ENCODE results near the gene SLC2A3. TPM values are rescaled to one million over a fixed set of nuclear protein-coding genes. Genes with fewer than 3 reads are reported as not detected.
"Not testable (repeated sequence)": the region's sequence is repeated elsewhere in the genome, so short reads cannot be mapped to it uniquely, and the experiment has no call there.

The SLC2A3 gene
- total RNA-seq, 8 experiments from 2014 or later: 10.3 to 110 (median 54.6) TPM

DNA sequence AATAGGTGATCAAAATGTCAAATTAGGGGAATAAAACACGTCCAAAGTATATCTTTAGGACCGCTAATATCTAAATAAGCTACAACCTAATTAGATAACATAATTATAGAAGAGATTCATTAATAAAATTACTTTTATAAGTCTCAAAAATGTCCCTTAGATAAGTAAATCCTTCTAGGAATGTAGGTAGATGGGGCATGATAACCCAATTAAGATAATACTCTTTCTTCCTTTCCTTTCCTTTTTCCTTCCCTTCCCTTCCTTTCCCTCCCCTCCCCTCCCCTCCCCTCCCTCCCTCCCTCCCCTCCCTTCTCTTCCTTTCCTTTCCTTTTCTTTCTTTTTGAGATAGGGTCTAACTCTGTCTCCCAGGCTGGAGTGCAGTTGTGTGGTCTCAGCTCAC, 11.0 kb upstream of the SLC2A3 start:
- Histone ChIP-seq H3K4me1 (replicated peaks in 1 of 2) (no peaks in the 10 kb centered on the region), H3K4me3 (no peak overlapping the region), H3K27ac (no peak overlapping the region)
- in situ Hi-C loops (cut with MboI; ENCODE audit: low pct_unique_long_range_greater_than_20kb in 2 of 9, low sequenced_read_pairs in 9 of 9, unreplicated experiment in 9 of 9): no loop called here
- 58 to 100% (median 75%) methylated on average over 1 to 2 of the region's 2 CpGs; no CpG with 5 or more reads in 3 of the 10 experiments for WGBS, 10 experiments
- no peak for ATAC-seq (replicated peaks in 6 of 8)

DNA sequence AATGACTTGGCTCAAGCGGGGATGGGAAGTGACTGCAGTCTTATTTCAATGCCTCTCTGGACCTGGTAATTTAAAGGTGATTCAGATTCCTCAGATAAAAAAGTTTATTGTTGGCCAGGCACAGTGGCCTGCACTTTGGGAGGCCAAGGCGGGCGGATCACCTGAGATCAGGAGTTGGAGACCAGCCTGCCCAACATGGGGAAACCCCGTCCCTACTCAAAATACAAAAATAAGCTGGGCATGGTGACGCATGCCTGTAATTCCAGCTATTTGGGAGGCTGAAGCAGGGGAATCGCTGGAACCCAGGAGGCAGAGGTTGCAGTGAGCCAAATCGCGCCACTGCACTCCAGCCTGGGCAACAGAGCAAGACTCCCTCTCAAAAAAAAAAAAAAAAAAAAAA, 8.8 kb upstream of the SLC2A3 start:
- 80 to 100% (median 91%) methylated on average over 1 to 7 of the region's 8 CpGs; no CpG with 5 or more reads in 2 of the 10 experiments for WGBS, 10 experiments
- ATAC-seq (replicated peaks in 6 of 8); H3K27ac ChIP-seq; H3K4me1 ChIP-seq (replicated peaks in 1 of 2); H3K4me3 ChIP-seq; in situ Hi-C loops (cut with MboI; ENCODE audit: low pct_unique_long_range_greater_than_20kb in 2 of 9, low sequenced_read_pairs in 9 of 9, unreplicated experiment in 9 of 9): not testable (repeated sequence)

DNA sequence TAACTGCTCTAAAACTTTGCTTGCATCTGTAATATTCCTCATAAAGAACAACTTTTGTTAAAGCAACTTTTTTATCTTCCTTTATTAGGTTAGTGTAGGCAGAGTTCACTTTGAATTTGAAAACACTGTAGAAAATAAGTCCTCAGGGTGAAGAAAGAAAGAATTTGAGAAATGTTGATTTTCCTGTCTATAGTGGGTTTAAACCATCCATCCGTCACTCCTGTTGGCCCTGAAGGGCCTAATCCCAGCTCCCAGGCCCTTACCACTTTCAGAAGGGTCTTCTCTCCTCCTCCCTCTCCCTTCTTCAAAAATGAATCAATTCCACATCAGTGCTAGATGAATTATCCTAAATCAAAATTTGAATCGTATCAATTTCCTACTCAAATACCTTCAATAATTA, 4.9 kb upstream of the SLC2A3 start:
- in situ Hi-C loops (cut with MboI; ENCODE audit: low pct_unique_long_range_greater_than_20kb in 2 of 9, low sequenced_read_pairs in 9 of 9, unreplicated experiment in 9 of 9): no loop called here
- H3K4me1 ChIP-seq (replicated peaks in 1 of 2): peaks cover 6 to 7% of the 10 kb centered on the region in 2 donors
- no peak overlapping the region for H3K4me3 ChIP-seq
- 83 to 100% (median 95%) methylated on average over 1 to 2 of the region's 2 CpGs; no CpG with 5 or more reads in 1 of the 10 experiments for WGBS, 10 experiments
- no peak overlapping the region for H3K27ac ChIP-seq
- ATAC-seq (replicated peaks in 6 of 8): no peak

DNA sequence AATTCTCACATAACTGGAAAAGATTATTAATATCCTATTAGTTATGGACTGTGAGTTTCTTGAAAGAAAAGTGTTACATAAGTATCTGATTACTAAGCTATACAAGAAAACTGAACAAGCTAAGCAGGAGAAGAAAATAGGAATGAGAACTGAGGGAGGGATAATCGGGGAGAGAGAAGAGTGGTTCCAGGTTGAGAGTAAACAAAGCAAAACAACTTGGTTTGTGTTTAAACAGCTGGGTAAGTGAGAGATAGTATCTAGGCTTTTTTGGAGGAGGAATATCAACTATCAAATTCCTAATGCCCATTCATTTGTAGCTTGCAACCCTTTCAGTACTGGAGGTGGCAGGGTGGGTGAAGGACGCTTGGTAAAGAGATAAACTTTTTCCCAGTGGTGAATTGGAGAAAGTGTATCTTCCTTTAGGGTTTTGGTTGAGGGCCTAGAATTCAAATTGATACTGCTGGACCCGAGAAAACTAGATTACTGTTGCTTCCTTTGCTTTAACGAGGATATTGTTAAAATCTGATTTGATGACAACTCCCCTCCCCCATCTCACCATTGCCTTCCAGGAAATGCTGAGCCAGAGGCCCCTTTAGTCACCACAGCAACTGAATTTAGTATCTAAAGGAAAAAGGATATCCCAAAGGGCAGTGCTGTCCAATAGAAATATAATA, 2.0 kb upstream of the SLC2A3 start:
- in situ Hi-C loops (cut with MboI; ENCODE audit: low pct_unique_long_range_greater_than_20kb in 2 of 9, low sequenced_read_pairs in 9 of 9, unreplicated experiment in 9 of 9): no loop called here

GRCh38 chr12:7934889-7935492, 996 bp downstream of the SLC2A3 start:
- Histone ChIP-seq H3K4me3 (peak overlapping the region; percentile 52 to 79 (median 68)), H3K4me1 (replicated peaks in 1 of 2) (peaks cover 8 to 11% of the 10 kb centered on the region in 2 donors), H3K27ac (peak overlapping the region; percentile 51 to 69)
- WGBS, 10 experiments: 0 to 29% (median 5%) methylated on average over 2 to 14 of the region's 16 CpGs; no CpG with 5 or more reads in 3 of the 10 experiments
- in situ Hi-C loops (cut with MboI; ENCODE audit: low pct_unique_long_range_greater_than_20kb in 2 of 9, low sequenced_read_pairs in 9 of 9, unreplicated experiment in 9 of 9): no loop called here
- ATAC-seq (replicated peaks in 6 of 8): no peak

More for the DNA sequence above, 2.0 kb upstream of the SLC2A3 start:
- Histone ChIP-seq H3K4me3 (no peak overlapping the region), H3K4me1 (replicated peaks in 1 of 2) (peaks cover 6 to 7% of the 10 kb centered on the region in 2 donors), H3K27ac (no peak overlapping the region)
- WGBS, 10 experiments: 14 to 100% (median 39%) methylated on average over 1 to 4 of the region's 4 CpGs
- no peak for ATAC-seq (replicated peaks in 6 of 8)

GRCh38 chr12:7934091-7934888, 1.7 kb downstream of the SLC2A3 start:
- Histone ChIP-seq H3K27ac (no peak overlapping the region), H3K4me3 (peak overlapping the region; percentile 52 to 79 (median 68)), H3K4me1 (replicated peaks in 1 of 2) (peaks cover 8 to 11% of the 10 kb centered on the region in 2 donors)
- peak in 3 of 8 experiments; percentile 1 to 5 (median 4) for ATAC-seq (replicated peaks in 6 of 8)
- in situ Hi-C loops (cut with MboI; ENCODE audit: low pct_unique_long_range_greater_than_20kb in 2 of 9, low sequenced_read_pairs in 9 of 9, unreplicated experiment in 9 of 9): no loop called here
- 0 to 20% (median 7%) methylated on average over 2 to 11 of the region's 14 CpGs for WGBS, 10 experiments

DNA sequence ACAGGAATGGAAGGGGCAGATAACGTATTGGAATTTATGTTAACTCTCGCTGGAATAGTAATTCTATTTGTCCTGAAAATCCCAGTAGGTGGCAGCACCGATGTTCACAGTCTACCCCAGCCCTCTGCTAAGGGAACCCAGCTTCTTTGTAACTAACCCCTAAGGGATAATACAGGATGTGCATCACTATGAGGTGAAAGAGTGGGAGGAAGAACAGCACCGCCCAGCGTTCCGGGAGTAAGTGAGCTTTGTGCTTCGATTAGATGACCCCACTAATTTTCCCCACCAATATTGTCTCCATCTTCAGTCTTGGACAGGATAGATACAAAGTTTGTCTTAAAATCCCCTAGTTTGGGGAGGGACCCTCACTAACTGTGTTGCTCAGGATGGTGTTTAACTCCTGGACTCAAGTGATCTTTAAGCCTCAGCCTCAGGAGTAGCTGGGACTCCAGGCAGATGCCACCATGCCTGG, 2.7 kb downstream of the SLC2A3 start:
- in situ Hi-C loops (cut with MboI; ENCODE audit: low pct_unique_long_range_greater_than_20kb in 2 of 9, low sequenced_read_pairs in 9 of 9, unreplicated experiment in 9 of 9): no loop called here
- no peak overlapping the region for H3K27ac ChIP-seq
- WGBS, 10 experiments: 0 to 20% (median 7%) methylated on average over 1 to 7 of the region's 7 CpGs; no CpG with 5 or more reads in 3 of the 10 experiments
- peaks cover 7 to 10% of the 10 kb centered on the region in 2 donors for H3K4me1 ChIP-seq (replicated peaks in 1 of 2)
- peak; percentile 64 to 86 (median 81) for ATAC-seq (replicated peaks in 6 of 8)
- H3K4me3 ChIP-seq: peak overlapping the region; percentile 52 to 79 (median 68)

DNA sequence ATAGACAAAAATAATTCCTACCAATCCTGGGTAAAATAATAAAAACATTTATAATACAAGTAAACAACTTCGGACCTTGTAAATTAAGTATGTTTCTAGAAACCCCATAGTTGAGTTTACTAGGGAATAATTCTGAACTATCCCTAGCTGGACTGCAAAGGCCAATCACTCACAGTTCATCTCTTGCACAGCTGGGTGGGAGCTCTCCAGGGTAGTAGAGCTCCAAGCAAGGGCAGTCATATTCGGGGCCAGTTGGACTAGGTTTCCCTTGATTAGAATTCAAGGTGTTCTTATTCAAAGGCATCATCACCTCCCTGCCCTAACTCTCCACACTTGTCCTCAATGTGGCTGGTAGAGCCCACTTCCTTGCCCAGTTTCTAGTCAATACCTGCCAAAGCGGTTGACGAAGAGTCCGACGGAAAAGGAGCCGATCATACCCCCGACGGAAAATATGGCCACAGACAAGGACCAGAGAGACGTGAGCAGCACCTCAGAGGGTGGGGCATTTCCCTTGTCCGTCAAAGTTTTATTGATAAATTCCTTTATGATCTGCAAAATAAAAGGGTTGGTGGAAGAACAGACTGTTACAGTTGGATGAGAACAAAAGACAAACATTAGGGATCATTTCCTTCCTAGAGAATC, 3.3 kb downstream of the SLC2A3 start:
- ATAC-seq (replicated peaks in 6 of 8); H3K4me1 ChIP-seq (replicated peaks in 1 of 2); H3K27ac ChIP-seq; in situ Hi-C loops (cut with MboI; ENCODE audit: low pct_unique_long_range_greater_than_20kb in 2 of 9, low sequenced_read_pairs in 9 of 9, unreplicated experiment in 9 of 9): not testable (repeated sequence)
- peak overlapping the region in 4 of 5 donors; percentile 66 to 79 (median 72) for H3K4me3 ChIP-seq
- WGBS, 10 experiments: 35 to 100% (median 80%) methylated on average over 1 to 11 of the region's 11 CpGs

GRCh38 chr12:7929083-7929792, 6.7 kb downstream of the SLC2A3 start:
- no peak overlapping the region for H3K27ac ChIP-seq
- no peak for ATAC-seq (replicated peaks in 6 of 8)

GRCh38 chr12:7927470-7927869, 8.5 kb downstream of the SLC2A3 start:
- no peak overlapping the region for H3K27ac ChIP-seq
- in situ Hi-C loops (cut with MboI; ENCODE audit: low pct_unique_long_range_greater_than_20kb in 2 of 9, low sequenced_read_pairs in 9 of 9, unreplicated experiment in 9 of 9): no loop called here
- no peaks in the 10 kb centered on the region for H3K4me1 ChIP-seq (replicated peaks in 1 of 2)
- ATAC-seq (replicated peaks in 6 of 8): no peak
- 83 to 100% (median 100%) methylated on average over 1 to 3 of the region's 4 CpGs; no CpG with 5 or more reads in 3 of the 10 experiments for WGBS, 10 experiments
- no peak overlapping the region for H3K4me3 ChIP-seq

More at GRCh38 chr12:7929083-7929792, 6.7 kb downstream of the SLC2A3 start:
- in situ Hi-C loops (cut with MboI; ENCODE audit: low pct_unique_long_range_greater_than_20kb in 2 of 9, low sequenced_read_pairs in 9 of 9, unreplicated experiment in 9 of 9): no loop called here
- peaks cover 3 to 4% of the 10 kb centered on the region in 2 donors for H3K4me1 ChIP-seq (replicated peaks in 1 of 2)
- no peak overlapping the region for H3K4me3 ChIP-seq
- whole genome bisulfite sequencing, 10 experiments: 24 to 100% (median 87%) methylated on average over 2 to 6 of the region's 8 CpGs

- H3K4me3 ChIP-seq; H3K4me1 ChIP-seq (replicated peaks in 1 of 2); H3K27ac ChIP-seq; in situ Hi-C loops (cut with MboI; ENCODE audit: low pct_unique_long_range_greater_than_20kb in 2 of 9, low sequenced_read_pairs in 9 of 9, unreplicated experiment in 9 of 9); ATAC-seq (replicated peaks in 6 of 8): not testable (repeated sequence)
- 83 to 100% (median 95%) methylated on average over 1 to 5 of the region's 5 CpGs; no CpG with 5 or more reads in 3 of the 10 experiments for WGBS, 10 experiments
These were observed 9.8 kb downstream of the SLC2A3 start for GRCh38 chr12:7926068-7926666.
